ENCODE data around the gene TRAF1. TPM values are rescaled to one million over a fixed set of nuclear protein-coding genes. Genes with fewer than 3 reads are reported as not detected.
A peak's percentile ranks its signal among the peaks of the same experiment; 100 is the strongest.

The TRAF1 gene
- total and polyA plus RNA-seq, 5 donors from 2014 or later, result 13.5 to 167 (median 16.9) TPM

- Histone ChIP-seq H3K36me3 (ENCODE audit: control insufficient read depth, insufficient read depth, low read length) (no peaks in the 10 kb centered on the region), H3K4me1 (ENCODE audit: control insufficient read depth, insufficient read depth, low read length, poor library complexity, severe bottlenecking) (no peaks in the 10 kb centered on the region), H3K27ac (ENCODE audit: insufficient read depth, low read length, poor library complexity, severe bottlenecking) (no peak overlapping the region), H3K4me3 (ENCODE audit: low read depth, low read length) (no peak overlapping the region), H3K9me3 (ENCODE audit: control insufficient read depth in 2 of 2, low read length in 2 of 2) (no peaks in the 10 kb centered on the region), H3K27me3 (ENCODE audit: control insufficient read depth, insufficient read depth, low read length) (no peaks in the 10 kb centered on the region)
- peaks cover 0 to 2% (median 0%) of the 10 kb centered on the region in 4 donors for H3K4me1 Mint-ChIP-seq
- H3K4me3 Mint-ChIP-seq, result no peak overlapping the region
- peaks cover 17% of the 10 kb centered on the region for H3K36me3 Mint-ChIP-seq
- DNase-seq (no peak), ATAC-seq (ENCODE audit: low read depth in 2 of 2) (no peak)
- H3K9me3 Mint-ChIP-seq, result peaks cover 0 to 2% (median 0%) of the 10 kb centered on the region in 7 donors
- peak overlapping the region in 1 of 3 donors; percentile 4 for H3K27ac Mint-ChIP-seq
- H3K27me3 Mint-ChIP-seq, result no peaks in the 10 kb centered on the region
Measured at GRCh38 chr9:120961936-120962335, 35.3 kb upstream of the TRAF1 start.

GRCh38 chr9:120960001-120960400 is 33.4 kb upstream of the TRAF1 start:
- H3K4me3 Mint-ChIP-seq, result no peak overlapping the region
- no peak overlapping the region for H3K27ac ChIP-seq (ENCODE audit: insufficient read depth, low read length, poor library complexity, severe bottlenecking)

DNA sequence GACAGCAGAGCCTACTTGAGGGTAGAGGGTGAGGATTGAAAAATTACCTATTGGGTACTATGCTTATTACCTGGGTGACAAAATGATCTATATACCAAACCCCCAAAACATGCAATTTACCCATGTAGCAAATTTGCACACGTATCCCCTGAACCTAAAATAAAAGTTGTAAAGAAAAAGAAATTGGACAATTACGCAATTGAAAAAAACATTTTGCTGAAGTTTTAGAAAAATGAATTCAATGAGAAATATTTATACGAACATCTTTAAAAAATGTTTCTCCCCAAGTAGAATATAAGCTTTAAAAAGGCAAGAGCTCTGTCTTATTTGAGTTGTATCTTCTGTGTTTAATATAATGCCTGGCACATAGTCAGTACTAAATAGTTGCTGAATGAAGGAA is 30.3 kb upstream of the TRAF1 start:
- Histone ChIP-seq H3K9me3 (ENCODE audit: control insufficient read depth in 2 of 2, low read length in 2 of 2) (no peaks in the 10 kb centered on the region), H3K27ac (ENCODE audit: insufficient read depth, low read length, poor library complexity, severe bottlenecking) (no peak overlapping the region), H3K27me3 (ENCODE audit: control insufficient read depth, insufficient read depth, low read length) (no peaks in the 10 kb centered on the region), H3K4me1 (ENCODE audit: control insufficient read depth, insufficient read depth, low read length, poor library complexity, severe bottlenecking) (no peaks in the 10 kb centered on the region), H3K4me3 (ENCODE audit: low read depth, low read length) (no peak overlapping the region), H3K36me3 (ENCODE audit: control insufficient read depth, insufficient read depth, low read length) (no peaks in the 10 kb centered on the region)
- Mint-ChIP-seq H3K27ac (no peak overlapping the region), H3K27me3 (no peaks in the 10 kb centered on the region), H3K4me3 (no peak overlapping the region), H3K36me3 (peaks cover 10% of the 10 kb centered on the region), H3K4me1 (no peaks in the 10 kb centered on the region), H3K9me3 (peaks cover 0 to 2% (median 0%) of the 10 kb centered on the region in 7 donors)
- ATAC-seq (ENCODE audit: low read depth in 2 of 2), result no peak
- no peak for DNase-seq

More at GRCh38 chr9:120960001-120960400, 33.4 kb upstream of the TRAF1 start:
- H3K4me3 ChIP-seq (ENCODE audit: low read depth, low read length), result no peak overlapping the region
- H3K9me3 ChIP-seq (ENCODE audit: control insufficient read depth in 2 of 2, low read length in 2 of 2), result no peaks in the 10 kb centered on the region
- H3K36me3 Mint-ChIP-seq, result peaks cover 17% of the 10 kb centered on the region
- no peaks in the 10 kb centered on the region for H3K27me3 Mint-ChIP-seq
- no peaks in the 10 kb centered on the region for H3K4me1 Mint-ChIP-seq
- H3K36me3 ChIP-seq (ENCODE audit: control insufficient read depth, insufficient read depth, low read length), result no peaks in the 10 kb centered on the region
- DNase-seq (no peak), ATAC-seq (ENCODE audit: low read depth in 2 of 2) (no peak)
- peaks cover 0 to 2% (median 0%) of the 10 kb centered on the region in 7 donors for H3K9me3 Mint-ChIP-seq
- H3K4me1 ChIP-seq (ENCODE audit: control insufficient read depth, insufficient read depth, low read length, poor library complexity, severe bottlenecking), result no peaks in the 10 kb centered on the region
- H3K27ac Mint-ChIP-seq, result peak overlapping the region in 1 of 3 donors; percentile 15
- no peaks in the 10 kb centered on the region for H3K27me3 ChIP-seq (ENCODE audit: control insufficient read depth, insufficient read depth, low read length)

DNA sequence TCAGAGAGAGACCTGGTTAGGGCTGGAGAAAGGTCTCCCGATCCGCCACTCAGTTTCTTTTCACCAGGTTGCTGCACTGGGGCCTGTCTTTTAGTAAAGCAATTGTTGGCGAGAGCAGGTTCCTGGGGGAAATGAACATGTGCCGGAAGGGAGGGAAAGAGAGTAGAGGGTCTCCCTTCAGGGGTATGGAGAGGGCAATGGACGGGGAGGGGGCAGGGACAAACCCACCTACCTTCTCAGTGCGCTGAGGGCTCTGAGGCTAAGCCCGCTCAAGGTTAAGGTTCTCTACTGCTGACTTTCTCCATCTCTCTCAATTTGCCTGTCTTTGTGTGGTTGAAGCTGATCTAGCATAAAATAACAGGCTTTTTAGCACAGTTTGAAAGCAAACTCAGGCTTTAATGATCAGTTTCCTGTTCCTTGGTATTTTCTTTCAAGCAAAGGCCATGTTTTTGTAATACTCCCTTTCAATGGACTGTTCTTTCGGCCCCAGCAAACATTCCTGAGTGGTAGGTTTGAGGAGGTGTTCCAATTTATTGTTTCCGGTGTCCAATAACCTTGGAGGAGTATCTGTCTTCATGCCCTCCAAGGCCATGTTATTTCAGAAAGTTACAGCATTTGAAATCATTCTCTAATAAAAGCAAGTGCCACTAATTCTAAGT is 25.5 kb upstream of the TRAF1 start:
- H3K9me3 Mint-ChIP-seq, result no peaks in the 10 kb centered on the region
- Histone ChIP-seq H3K9me3 (ENCODE audit: control insufficient read depth in 2 of 2, low read length in 2 of 2) (no peaks in the 10 kb centered on the region), H3K36me3 (ENCODE audit: control insufficient read depth, insufficient read depth, low read length) (no peaks in the 10 kb centered on the region), H3K4me3 (ENCODE audit: low read depth, low read length) (no peak overlapping the region), H3K27me3 (ENCODE audit: control insufficient read depth, insufficient read depth, low read length) (no peaks in the 10 kb centered on the region), H3K4me1 (ENCODE audit: control insufficient read depth, insufficient read depth, low read length, poor library complexity, severe bottlenecking) (no peaks in the 10 kb centered on the region), H3K27ac (ENCODE audit: insufficient read depth, low read length, poor library complexity, severe bottlenecking) (no peak overlapping the region)
- DNase-seq (no peak), ATAC-seq (ENCODE audit: low read depth in 2 of 2) (no peak)
- H3K4me1 Mint-ChIP-seq, result peaks cover 0 to 7% (median 3%) of the 10 kb centered on the region in 4 donors
- H3K27ac Mint-ChIP-seq, result peak overlapping the region in 1 of 3 donors; percentile 22
- no peaks in the 10 kb centered on the region for H3K36me3 Mint-ChIP-seq
- H3K4me3 Mint-ChIP-seq, result no peak overlapping the region
- H3K27me3 Mint-ChIP-seq, result no peaks in the 10 kb centered on the region

GRCh38 chr9:120950421-120951388 is 24.1 kb upstream of the TRAF1 start:
- ATAC-seq (ENCODE audit: low read depth in 2 of 2), result peak in 1 of 2 donors; percentile 58
- no peaks in the 10 kb centered on the region for H3K9me3 Mint-ChIP-seq

DNA sequence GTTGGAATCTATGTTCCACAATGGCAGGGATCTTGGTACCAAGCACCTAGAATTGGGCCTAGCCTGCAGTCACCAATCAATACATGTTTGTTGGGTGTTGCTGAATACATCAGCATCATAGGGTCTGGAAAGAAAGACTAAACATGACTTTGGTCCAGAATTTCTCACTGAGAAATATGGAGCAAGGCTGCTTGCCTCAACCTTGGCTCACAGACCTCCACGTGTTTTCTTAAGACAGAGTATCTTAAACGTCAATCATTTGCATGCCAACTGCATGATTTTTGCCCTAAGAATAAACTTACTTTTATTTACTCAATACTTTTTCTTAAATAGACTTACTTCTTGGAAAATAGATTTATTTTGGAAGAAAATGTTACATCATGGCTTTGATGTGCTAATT is 22.7 kb upstream of the TRAF1 start:
- Mint-ChIP-seq H3K27me3 (no peaks in the 10 kb centered on the region), H3K9me3 (no peaks in the 10 kb centered on the region), H3K27ac (no peak overlapping the region), H3K36me3 (no peaks in the 10 kb centered on the region), H3K4me1 (peaks cover 0 to 7% (median 6%) of the 10 kb centered on the region in 4 donors), H3K4me3 (no peak overlapping the region)
- Histone ChIP-seq H3K4me1 (ENCODE audit: control insufficient read depth, insufficient read depth, low read length, poor library complexity, severe bottlenecking) (no peaks in the 10 kb centered on the region), H3K4me3 (ENCODE audit: low read depth, low read length) (no peak overlapping the region), H3K27ac (ENCODE audit: insufficient read depth, low read length, poor library complexity, severe bottlenecking) (no peak overlapping the region), H3K36me3 (ENCODE audit: control insufficient read depth, insufficient read depth, low read length) (no peaks in the 10 kb centered on the region), H3K9me3 (ENCODE audit: control insufficient read depth in 2 of 2, low read length in 2 of 2) (no peaks in the 10 kb centered on the region), H3K27me3 (ENCODE audit: control insufficient read depth, insufficient read depth, low read length) (no peaks in the 10 kb centered on the region)
- no peak for DNase-seq
- no peak for ATAC-seq (ENCODE audit: low read depth in 2 of 2)

More at GRCh38 chr9:120950421-120951388, 24.1 kb upstream of the TRAF1 start:
- no peak overlapping the region for H3K27ac Mint-ChIP-seq
- H3K9me3 ChIP-seq (ENCODE audit: control insufficient read depth in 2 of 2, low read length in 2 of 2), result no peaks in the 10 kb centered on the region
- H3K4me1 ChIP-seq (ENCODE audit: control insufficient read depth, insufficient read depth, low read length, poor library complexity, severe bottlenecking), result no peaks in the 10 kb centered on the region
- H3K27me3 ChIP-seq (ENCODE audit: control insufficient read depth, insufficient read depth, low read length), result no peaks in the 10 kb centered on the region
- DNase-seq, result peak in 1 of 3 donors; percentile 17
- H3K27me3 Mint-ChIP-seq, result no peaks in the 10 kb centered on the region
- no peaks in the 10 kb centered on the region for H3K36me3 Mint-ChIP-seq
- H3K27ac ChIP-seq (ENCODE audit: insufficient read depth, low read length, poor library complexity, severe bottlenecking), result no peak overlapping the region
- H3K36me3 ChIP-seq (ENCODE audit: control insufficient read depth, insufficient read depth, low read length), result no peaks in the 10 kb centered on the region
- peaks cover 0 to 7% (median 4%) of the 10 kb centered on the region in 4 donors for H3K4me1 Mint-ChIP-seq
- H3K4me3 Mint-ChIP-seq, result no peak overlapping the region
- H3K4me3 ChIP-seq (ENCODE audit: low read depth, low read length), result no peak overlapping the region

GRCh38 chr9:120948824-120949223 is 22.2 kb upstream of the TRAF1 start:
- Histone ChIP-seq H3K27ac (ENCODE audit: insufficient read depth, low read length, poor library complexity, severe bottlenecking) (no peak overlapping the region), H3K27me3 (ENCODE audit: control insufficient read depth, insufficient read depth, low read length) (no peaks in the 10 kb centered on the region), H3K4me3 (ENCODE audit: low read depth, low read length) (no peak overlapping the region), H3K36me3 (ENCODE audit: control insufficient read depth, insufficient read depth, low read length) (no peaks in the 10 kb centered on the region), H3K9me3 (ENCODE audit: control insufficient read depth in 2 of 2, low read length in 2 of 2) (no peaks in the 10 kb centered on the region), H3K4me1 (ENCODE audit: control insufficient read depth, insufficient read depth, low read length, poor library complexity, severe bottlenecking) (no peaks in the 10 kb centered on the region)
- Mint-ChIP-seq H3K27ac (no peak overlapping the region), H3K4me1 (peaks cover 0 to 7% (median 6%) of the 10 kb centered on the region in 4 donors), H3K27me3 (no peaks in the 10 kb centered on the region), H3K36me3 (no peaks in the 10 kb centered on the region), H3K9me3 (no peaks in the 10 kb centered on the region), H3K4me3 (no peak overlapping the region)
- no peak for DNase-seq
- ATAC-seq (ENCODE audit: low read depth in 2 of 2), result no peak

Measured in CD4-positive, CD25-positive, alpha-beta regulatory T cell (primary cell).